AG04450 (cell line): ENCODE measurements around the gene PLPP7. TPM values are rescaled to one million over a fixed set of nuclear protein-coding genes. Genes with fewer than 3 reads are reported as not detected.
"Not testable (repeated sequence)": the region's sequence is repeated elsewhere in the genome, so short reads cannot be mapped to it uniquely, and the experiment has no call there.

Source experiments
- CTCF ChIA-PET: fragments of 300-600, 350-600 bp; formaldehyde crosslinking; extraction: SDS; loops from one replicate; lab custom pipeline; 2022; ENCODE audit warnings: antibody characterized with exemption, inconsistent platforms; lab: Charles Lee
- POLR2A ChIA-PET: fragments of 350-600 bp; formaldehyde crosslinking; extraction: SDS; loops from one replicate; lab custom pipeline; 2021; ENCODE audit warnings: antibody characterized with exemption, inconsistent platforms; lab: Yijun Ruan, JAX
- DNase-seq: peaks from one replicate; pipeline ENCODE4 v3.0.0-alpha.2; 2011; ENCODE audit warnings: low read depth, low spot score
- H3K27ac ChIP-seq: one replicate; pipeline ENCODE4 v1.5.1; 2012; ENCODE audit warnings: low read depth, low read length, control low read depth
- H3K27me3 ChIP-seq: one replicate; pipeline ENCODE4 v1.6.0; 2012; ENCODE audit warnings: low read length; ENCODE audit not compliant: control insufficient read depth, insufficient read depth
- H3K4me3 ChIP-seq: 2 replicates; pipeline ENCODE4 v1.5.1; 2011; ENCODE audit warnings: mild to moderate bottlenecking, low read depth, low read length, control low read depth
- H3K9me3 ChIP-seq: 2 replicates; pipeline ENCODE4 v1.5.1; 2012; ENCODE audit warnings: low read length; ENCODE audit not compliant: control insufficient read depth, insufficient read depth
- polyA plus RNA-seq: library from polyadenylated mRNA; depleted of rRNA; stranded (reverse); fragments of >200 nt; gene quantifications from 2 replicates; pipeline ENCODE4 v1.2.3, GENCODE V29; 2011
- TF ChIP-seq, protein P1 (sequence below): IDR thresholded peaks from 2 replicates; pipeline ENCODE4 v1.5.1; 2011; ENCODE audit warnings: low read depth, low read length, control low read depth, inconsistent platforms

The PLPP7 gene
- polyA plus RNA-seq, 1 experiment: 0.57 TPM

DNA sequence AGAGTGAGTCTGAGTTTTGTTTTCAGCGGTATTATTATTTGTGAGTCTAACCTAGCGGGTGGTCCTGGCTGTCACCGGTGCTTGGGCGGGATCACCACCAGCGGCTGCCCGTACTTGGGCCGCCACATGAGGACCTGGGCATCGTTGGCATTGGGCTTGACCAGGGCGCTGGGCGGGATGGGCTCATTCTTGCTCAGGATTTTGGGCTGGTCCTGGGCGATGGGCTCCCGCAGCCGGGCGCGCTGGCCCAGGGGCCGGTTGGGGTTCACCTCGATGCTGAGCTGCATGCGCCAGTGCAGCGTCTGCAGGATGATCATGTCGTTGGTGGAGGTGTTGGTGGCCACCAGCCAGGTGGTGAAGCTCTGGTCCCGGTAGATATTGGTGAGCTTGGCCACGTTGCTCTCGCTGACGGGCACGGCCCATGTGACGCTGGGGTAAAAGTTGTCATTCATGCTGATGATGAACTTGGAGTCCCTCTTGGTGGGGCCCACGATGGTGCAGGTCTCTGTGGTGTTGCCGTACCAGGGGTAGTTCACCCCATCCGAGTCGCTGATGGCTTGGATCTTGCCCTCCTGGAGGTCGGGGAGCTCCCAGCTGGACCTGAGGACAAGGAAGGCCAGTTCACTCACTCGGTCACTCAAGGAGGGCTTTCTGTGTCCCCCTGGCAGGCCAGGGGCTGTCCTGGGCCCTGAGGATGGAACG, 28.6 kb upstream of the PLPP7 start:
- H3K4me3 ChIP-seq: no peak overlapping the region
- no peak overlapping the region for H3K27ac ChIP-seq
- ChIA-PET POLR2A (no interaction called here), CTCF (no interaction called here)
- DNase-seq: no peak
- no peaks in the 10 kb centered on the region for H3K27me3 ChIP-seq
- H3K9me3 ChIP-seq: no peaks in the 10 kb centered on the region; the same call in 1 of the 2 replicates
- TF ChIP-seq, protein P1, sequence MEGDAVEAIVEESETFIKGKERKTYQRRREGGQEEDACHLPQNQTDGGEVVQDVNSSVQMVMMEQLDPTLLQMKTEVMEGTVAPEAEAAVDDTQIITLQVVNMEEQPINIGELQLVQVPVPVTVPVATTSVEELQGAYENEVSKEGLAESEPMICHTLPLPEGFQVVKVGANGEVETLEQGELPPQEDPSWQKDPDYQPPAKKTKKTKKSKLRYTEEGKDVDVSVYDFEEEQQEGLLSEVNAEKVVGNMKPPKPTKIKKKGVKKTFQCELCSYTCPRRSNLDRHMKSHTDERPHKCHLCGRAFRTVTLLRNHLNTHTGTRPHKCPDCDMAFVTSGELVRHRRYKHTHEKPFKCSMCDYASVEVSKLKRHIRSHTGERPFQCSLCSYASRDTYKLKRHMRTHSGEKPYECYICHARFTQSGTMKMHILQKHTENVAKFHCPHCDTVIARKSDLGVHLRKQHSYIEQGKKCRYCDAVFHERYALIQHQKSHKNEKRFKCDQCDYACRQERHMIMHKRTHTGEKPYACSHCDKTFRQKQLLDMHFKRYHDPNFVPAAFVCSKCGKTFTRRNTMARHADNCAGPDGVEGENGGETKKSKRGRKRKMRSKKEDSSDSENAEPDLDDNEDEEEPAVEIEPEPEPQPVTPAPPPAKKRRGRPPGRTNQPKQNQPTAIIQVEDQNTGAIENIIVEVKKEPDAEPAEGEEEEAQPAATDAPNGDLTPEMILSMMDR: no peak

DNA sequence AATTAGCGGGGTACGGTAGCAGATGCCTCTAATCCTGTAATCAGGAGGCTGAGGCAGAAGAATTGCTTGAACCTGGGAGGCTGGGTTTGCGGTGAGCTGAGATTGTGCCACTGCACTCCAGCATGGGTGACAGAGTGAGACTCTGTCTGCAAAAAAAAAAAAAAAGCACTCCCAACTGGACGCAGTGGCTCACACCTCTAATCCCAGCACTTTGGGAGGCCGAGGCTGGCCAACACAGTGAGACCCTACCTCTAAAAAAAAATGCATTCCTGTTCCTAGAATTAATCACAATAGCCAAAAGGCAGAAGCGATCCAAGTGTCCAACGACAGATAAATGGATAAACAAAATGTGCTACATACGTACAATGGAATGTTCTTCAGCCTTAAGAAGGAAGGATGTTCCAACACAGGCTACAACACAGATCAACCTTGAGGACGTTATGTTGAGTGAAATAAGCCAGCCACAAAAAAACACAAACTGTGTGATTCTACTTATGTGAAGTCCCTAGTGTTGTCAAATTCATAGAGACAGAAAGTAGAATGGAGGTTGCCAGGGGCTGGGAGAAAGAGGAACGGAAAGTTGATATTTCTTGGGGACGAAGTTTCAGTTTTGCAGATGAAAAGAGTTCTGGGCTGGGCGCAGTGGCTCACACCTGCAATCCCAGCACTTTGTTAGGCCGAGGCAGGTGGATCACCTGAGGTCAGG, 27.0 kb upstream of the PLPP7 start:
- DNase-seq: no peak
- H3K27me3 ChIP-seq: no peaks in the 10 kb centered on the region
- POLR2A ChIA-PET: no interaction called here
- no peaks in the 10 kb centered on the region; the same call in 1 of the 2 replicates for H3K9me3 ChIP-seq
- H3K4me3 ChIP-seq: no peak overlapping the region
- TF ChIP-seq, protein P1: no peak
- CTCF ChIA-PET: no interaction called here
- no peak overlapping the region for H3K27ac ChIP-seq

DNA sequence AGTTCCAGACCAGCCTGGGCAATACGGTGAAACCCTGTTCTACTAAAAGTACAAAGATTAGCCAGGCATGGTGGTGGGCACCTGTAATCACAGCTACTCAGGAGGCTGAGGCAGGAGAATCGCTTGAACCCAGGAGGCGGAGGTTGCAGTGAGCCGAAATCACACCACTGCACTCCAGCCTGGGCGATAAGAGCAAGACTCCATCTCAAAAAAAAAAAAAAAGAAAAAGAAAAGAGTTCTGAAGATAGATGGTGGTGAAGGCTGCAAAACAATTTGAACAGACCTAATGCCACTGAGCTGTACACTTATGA, 26.5 kb upstream of the PLPP7 start:
- H3K27me3 ChIP-seq, H3K4me3 ChIP-seq, H3K9me3 ChIP-seq, POLR2A ChIA-PET, DNase-seq, CTCF ChIA-PET, H3K27ac ChIP-seq: not testable (repeated sequence)

GRCh38 chr9:131263701-131264100, 25.8 kb upstream of the PLPP7 start:
- Histone ChIP-seq H3K27ac (no peak overlapping the region), H3K27me3 (no peaks in the 10 kb centered on the region), H3K4me3 (no peak overlapping the region), H3K9me3 (no peaks in the 10 kb centered on the region; the same call in 1 of the 2 replicates)
- CTCF ChIA-PET: no interaction called here
- POLR2A ChIA-PET: no interaction called here
- DNase-seq: no peak
- TF ChIP-seq, protein P1: no peak

DNA sequence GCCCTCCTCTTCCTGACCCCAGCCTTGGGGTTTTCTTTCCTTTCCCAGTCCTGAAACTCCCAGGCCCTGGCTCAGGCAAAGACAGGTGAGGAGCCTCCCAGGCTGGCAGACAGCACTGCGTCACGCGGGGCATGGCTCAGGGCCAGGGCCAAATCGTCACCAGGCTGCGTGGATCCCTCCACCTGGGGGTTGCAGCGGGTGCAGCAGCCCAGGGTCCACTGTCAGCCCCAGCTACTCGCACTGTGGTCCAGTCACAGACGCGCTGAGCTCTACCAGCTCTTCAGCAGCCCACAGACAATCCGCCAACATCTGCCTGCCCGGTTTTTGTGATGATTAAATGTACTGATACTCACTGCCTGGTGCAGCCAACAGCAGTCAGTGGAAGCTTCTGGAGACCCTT, 25.3 kb upstream of the PLPP7 start:
- Histone ChIP-seq H3K4me3 (no peak overlapping the region), H3K27me3 (no peaks in the 10 kb centered on the region), H3K9me3 (no peaks in the 10 kb centered on the region; the same call in 1 of the 2 replicates), H3K27ac (no peak overlapping the region)
- no peak for DNase-seq
- POLR2A ChIA-PET: no interaction called here
- CTCF ChIA-PET: no interaction called here
- TF ChIP-seq, protein P1: no peak
